ENCODE measurements around the gene TM7SF2. TPM values are rescaled to one million over a fixed set of nuclear protein-coding genes. Genes with fewer than 3 reads are reported as not detected.

The TM7SF2 gene
- total and polyA plus RNA-seq, 2 of the 13 experiments (the other 11 are each of a cell fraction or from before 2014, with no cell fraction given): 56.0 to 66.9 TPM

GRCh38 chr11:65113361-65113756 lies 1.7 kb downstream of the TM7SF2 start (continued):
- TF ChIP-seq, protein P1, sequence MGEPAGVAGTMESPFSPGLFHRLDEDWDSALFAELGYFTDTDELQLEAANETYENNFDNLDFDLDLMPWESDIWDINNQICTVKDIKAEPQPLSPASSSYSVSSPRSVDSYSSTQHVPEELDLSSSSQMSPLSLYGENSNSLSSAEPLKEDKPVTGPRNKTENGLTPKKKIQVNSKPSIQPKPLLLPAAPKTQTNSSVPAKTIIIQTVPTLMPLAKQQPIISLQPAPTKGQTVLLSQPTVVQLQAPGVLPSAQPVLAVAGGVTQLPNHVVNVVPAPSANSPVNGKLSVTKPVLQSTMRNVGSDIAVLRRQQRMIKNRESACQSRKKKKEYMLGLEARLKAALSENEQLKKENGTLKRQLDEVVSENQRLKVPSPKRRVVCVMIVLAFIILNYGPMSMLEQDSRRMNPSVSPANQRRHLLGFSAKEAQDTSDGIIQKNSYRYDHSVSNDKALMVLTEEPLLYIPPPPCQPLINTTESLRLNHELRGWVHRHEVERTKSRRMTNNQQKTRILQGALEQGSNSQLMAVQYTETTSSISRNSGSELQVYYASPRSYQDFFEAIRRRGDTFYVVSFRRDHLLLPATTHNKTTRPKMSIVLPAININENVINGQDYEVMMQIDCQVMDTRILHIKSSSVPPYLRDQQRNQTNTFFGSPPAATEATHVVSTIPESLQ (CRISPR knock-in tag; conservative IDR thresholded peaks at IDR 0.05): no peak
- TF ChIP-seq SMAD1 (CRISPR knock-in tag; IDR thresholded peaks at IDR 0.05; ENCODE audit: borderline replicate concordance, low read depth): no peak
- TF ChIP-seq ARNT2 (CRISPR knock-in tag; IDR thresholded peaks at IDR 0.05; ENCODE audit: low read depth): no peak
- no peak for TF ChIP-seq TOE1 (CRISPR knock-in tag; IDR thresholded peaks at IDR 0.05)
- TF ChIP-seq RBFOX2 (IDR thresholded peaks at IDR 0.05; ENCODE audit: low read depth, low read length): no peak
- TF ChIP-seq ZNF687 (CRISPR knock-in tag; IDR thresholded peaks at IDR 0.05): no peak

All from HepG2 (cell line).